ENCODE data around the gene NELFE.

GRCh38 chr6:31922942-31923341 lies 35.8 kb downstream of the NELFE start:
- TF ChIP-seq CTCF (IDR thresholded peaks at IDR 0.05) (no peak), POLR2A (IDR thresholded peaks at IDR 0.05) (no peak)
